Activated effector memory CD4-positive, alpha-beta T cell treated with anti-CD3 and anti-CD28 coated beads, Interleukin-2, amount 50 U/mL, for 16 hours (primary cell): Measurements from ENCODE around the gene LUZP2.

Experiments
- DNase-seq: peaks from one replicate; pipeline ENCODE4 v3.0.0-alpha.2; 2020

LUZP2 gene

GRCh38 chr11:24572376-24572775 is 75.5 kb downstream of the LUZP2 start:
- no peak for DNase-seq

GRCh38 chr11:24574461-24574860 is 77.6 kb downstream of the LUZP2 start:
- no peak for DNase-seq

GRCh38 chr11:24575392-24575791 is 78.5 kb downstream of the LUZP2 start:
- DNase-seq = no peak

GRCh38 chr11:24585192-24585591 is 88.3 kb downstream of the LUZP2 start:
- DNase-seq = no peak

GRCh38 chr11:24587635-24588034 is 90.8 kb downstream of the LUZP2 start:
- DNase-seq = no peak

- no peak for DNase-seq
Observed at GRCh38 chr11:24588081-24588480, 91.2 kb downstream of the LUZP2 start.

GRCh38 chr11:24589064-24589463 is 92.2 kb downstream of the LUZP2 start:
- no peak for DNase-seq

- DNase-seq = no peak
Observed at GRCh38 chr11:24591283-24591682, 94.4 kb downstream of the LUZP2 start.

GRCh38 chr11:24592360-24592759 is 95.5 kb downstream of the LUZP2 start:
- no peak for DNase-seq

GRCh38 chr11:24593332-24593731 is 96.5 kb downstream of the LUZP2 start:
- no peak for DNase-seq

- DNase-seq = no peak
Observed at GRCh38 chr11:24594401-24594800, 97.5 kb downstream of the LUZP2 start.

- no peak for DNase-seq
Observed at GRCh38 chr11:24598641-24599040, 101.8 kb downstream of the LUZP2 start.

- no peak for DNase-seq
Observed at GRCh38 chr11:24609192-24610119, 112.6 kb downstream of the LUZP2 start.

GRCh38 chr11:24615451-24616160 is 118.8 kb downstream of the LUZP2 start:
- no peak for DNase-seq

- DNase-seq = no peak
Observed at GRCh38 chr11:24617856-24618255, 121.0 kb downstream of the LUZP2 start.

GRCh38 chr11:24619900-24620299 is 123.0 kb downstream of the LUZP2 start:
- no peak for DNase-seq

GRCh38 chr11:24622262-24622661 is 125.4 kb downstream of the LUZP2 start:
- no peak for DNase-seq

- DNase-seq = no peak
Observed at GRCh38 chr11:24623121-24623520, 126.3 kb downstream of the LUZP2 start.

GRCh38 chr11:24624432-24624831 is 127.6 kb downstream of the LUZP2 start:
- DNase-seq = no peak

GRCh38 chr11:24625975-24626374 is 129.1 kb downstream of the LUZP2 start:
- no peak for DNase-seq

- no peak for DNase-seq
Observed at GRCh38 chr11:24628224-24628776, 131.4 kb downstream of the LUZP2 start.

GRCh38 chr11:24634606-24635160 is 137.8 kb downstream of the LUZP2 start:
- DNase-seq = no peak

GRCh38 chr11:24635588-24636290 is 138.9 kb downstream of the LUZP2 start:
- DNase-seq = no peak
